Limb (tissue), 2 donors: Measurements from ENCODE around the gene FBXO38.
"Not testable (repeated sequence)": the region's sequence is repeated elsewhere in the genome, so short reads cannot be mapped to it uniquely, and the experiment has no call there.

ENCODE experiments used
- DNase-seq, 2 donors: peaks; one replicate each; pipeline ENCODE4 v3.0.0-alpha.2; 2016; ENCODE audit errors: extremely low spot score in 2 of 2

The FBXO38 gene

GRCh38 chr5:148428848-148429247 is 45.1 kb downstream of the FBXO38 start:
- DNase-seq: no peak

- DNase-seq: no peak
Observed at GRCh38 chr5:148433826-148434225, 50.1 kb downstream of the FBXO38 start.

- no peak for DNase-seq
Observed at GRCh38 chr5:148436029-148436428, 52.3 kb downstream of the FBXO38 start.

- DNase-seq: no peak
Observed at GRCh38 chr5:148437249-148437648, 53.5 kb downstream of the FBXO38 start.

- no peak for DNase-seq
Observed at GRCh38 chr5:148438933-148439332, 55.2 kb downstream of the FBXO38 start.

- no peak for DNase-seq
Observed at GRCh38 chr5:148443241-148443640, 59.5 kb downstream of the FBXO38 start.

GRCh38 chr5:148443998-148444397 is 60.2 kb downstream of the FBXO38 start:
- DNase-seq: peak in 1 of 2 donors; percentile 85

GRCh38 chr5:148445578-148445977 is 61.8 kb downstream of the FBXO38 start:
- DNase-seq: no peak

GRCh38 chr5:148446611-148447010 is 62.9 kb downstream of the FBXO38 start:
- no peak for DNase-seq

GRCh38 chr5:148452499-148453193 is 68.9 kb downstream of the FBXO38 start:
- DNase-seq: no peak

- no peak for DNase-seq
Observed at GRCh38 chr5:148454576-148454975, 70.8 kb downstream of the FBXO38 start.

- DNase-seq: no peak
Observed at GRCh38 chr5:148455185-148455584, 71.4 kb downstream of the FBXO38 start.

- no peak for DNase-seq
Observed at GRCh38 chr5:148457183-148457620, 73.4 kb downstream of the FBXO38 start.

GRCh38 chr5:148458036-148458888 is 74.5 kb downstream of the FBXO38 start:
- no peak for DNase-seq

GRCh38 chr5:148459669-148460068 is 75.9 kb downstream of the FBXO38 start:
- no peak for DNase-seq

GRCh38 chr5:148465381-148466235 is 81.8 kb downstream of the FBXO38 start:
- no peak for DNase-seq

- DNase-seq: no peak
Observed at GRCh38 chr5:148466236-148466580, 82.5 kb downstream of the FBXO38 start.

- DNase-seq: no peak
Observed at GRCh38 chr5:148467958-148468357, 84.2 kb downstream of the FBXO38 start.

GRCh38 chr5:148468746-148469145 is 85.0 kb downstream of the FBXO38 start:
- DNase-seq: not testable (repeated sequence)

GRCh38 chr5:148469501-148469935 is 85.8 kb downstream of the FBXO38 start:
- no peak for DNase-seq

- DNase-seq: no peak
Observed at GRCh38 chr5:148471379-148471778, 87.6 kb downstream of the FBXO38 start.

- DNase-seq: no peak
Observed at GRCh38 chr5:148474025-148474511, 90.3 kb downstream of the FBXO38 start.
